CD4-positive, alpha-beta T cell (primary cell): ENCODE measurements around the gene PITPNC1. TPM values are rescaled to one million over a fixed set of nuclear protein-coding genes. Genes with fewer than 3 reads are reported as not detected.

Source experiments
- ATAC-seq: fragments of 200-7000 bp; cut with Tn5 transposase; one replicate; pipeline ENCODE4 v1.10.0; 2022; ENCODE audit warnings: mild to moderate bottlenecking; ENCODE audit not compliant: poor library complexity
- CTCF ChIA-PET: fragments of 350-600 bp; sonication (Branson Sonifier 250); formaldehyde crosslinking; loops from one replicate; lab custom pipeline; 2021; ENCODE audit warnings: antibody characterized with exemption, inconsistent platforms; lab: Charles Lee
- POLR2A ChIA-PET: fragments of 350-600 bp; sonication (Branson Sonifier 250); formaldehyde crosslinking; loops from one replicate; lab custom pipeline; 2021; ENCODE audit warnings: antibody characterized with exemption, inconsistent platforms; lab: Charles Lee
- DNase-seq, 14 experiments: peaks; one replicate each; pipeline ENCODE4 v3.0.0-alpha.2; 2013 to 2020; ENCODE audit warnings: mixed read lengths in 2 of 14
- H3K27ac ChIP-seq, 2 donors: one replicate each; pipeline versions ENCODE4 v1.5.1 to v1.7.0; 2013; ENCODE audit warnings: low read length in 2 of 2, low read depth in 1 of 2, mild to moderate bottlenecking in 1 of 2
- H3K27me3 ChIP-seq, 2 experiments: 1 replicate in 1 of 2; 2 replicates in 1 of 2; pipeline versions ENCODE4 v1.6.1 to v1.7.0; 2013; ENCODE audit warnings: low read length in 2 of 2, control low read depth in 1 of 2, mild to moderate bottlenecking in 1 of 2, moderate library complexity in 1 of 2; ENCODE audit not compliant: insufficient read depth in 2 of 2, control insufficient read depth in 1 of 2
- H3K36me3 ChIP-seq: one replicate; pipeline ENCODE4 v1.6.1; 2013; ENCODE audit warnings: low read length, control low read depth; ENCODE audit not compliant: insufficient read depth
- H3K4me1 ChIP-seq: one replicate; pipeline ENCODE4 v1.6.1; 2013; ENCODE audit warnings: low read length, control low read depth; ENCODE audit not compliant: insufficient read depth
- H3K4me3 ChIP-seq: one replicate; pipeline ENCODE4 v1.5.1; 2013; ENCODE audit warnings: mild to moderate bottlenecking, low read length, moderate library complexity
- H3K9me3 ChIP-seq, 2 experiments: 1 replicate in 1 of 2; 2 replicates in 1 of 2; pipeline versions ENCODE4 v1.6.1 to v1.7.0; 2013; ENCODE audit warnings: low read length in 2 of 2, mild to moderate bottlenecking in 2 of 2, control low read depth in 1 of 2, moderate library complexity in 1 of 2; ENCODE audit not compliant: control insufficient read depth in 1 of 2, insufficient read depth in 1 of 2
- H3K27ac Mint-ChIP-seq: one replicate; pipeline ENCODE4 v1.8.0; 2020; ENCODE audit warnings: mixed read lengths
- H3K27me3 Mint-ChIP-seq: one replicate; pipeline ENCODE4 v1.8.0; 2021; ENCODE audit warnings: mixed read lengths
- H3K36me3 Mint-ChIP-seq: one replicate; pipeline ENCODE4 v1.8.0; 2021; ENCODE audit warnings: low read depth, mixed read lengths
- H3K4me1 Mint-ChIP-seq: one replicate; pipeline ENCODE4 v1.8.0; 2021; ENCODE audit warnings: low read depth, mixed read lengths
- H3K4me3 Mint-ChIP-seq: one replicate; pipeline ENCODE4 v1.8.0; 2020; ENCODE audit warnings: mild to moderate bottlenecking, mixed read lengths
- H3K9me3 Mint-ChIP-seq: one replicate; pipeline ENCODE4 v1.8.0; 2020; ENCODE audit warnings: mixed read lengths
- intact Hi-C, 2 experiments: fragments of 100-400 bp; cut with DNase I in 1 of 2; cut with micrococcal nuclease in 1 of 2; formaldehyde crosslinking; loops; one replicate each; pipeline versions ENCODE4 v1.15.1 to v1.9.0; 2023 to 2025; cut with DNase I, micrococcal nuclease
- total RNA-seq, 174 experiments: library from RNA in 2 of 174; stranded (reverse) in 2 of 174; gene quantifications; one replicate each; pipeline ENCODE4 v1.2.3 and lab custom pipeline; 2021 to 2026
- TF ChIP-seq, protein P1 (sequence below): fragments of 200-600 bp; IDR thresholded peaks from one replicate; pipeline ENCODE4 v1.8.0; 2022; ENCODE audit warnings: antibody characterized with exemption, mild to moderate bottlenecking

The PITPNC1 gene
- total RNA-seq, 2 experiments from 2014 or later: 80.2 to 83.4 TPM

DNA sequence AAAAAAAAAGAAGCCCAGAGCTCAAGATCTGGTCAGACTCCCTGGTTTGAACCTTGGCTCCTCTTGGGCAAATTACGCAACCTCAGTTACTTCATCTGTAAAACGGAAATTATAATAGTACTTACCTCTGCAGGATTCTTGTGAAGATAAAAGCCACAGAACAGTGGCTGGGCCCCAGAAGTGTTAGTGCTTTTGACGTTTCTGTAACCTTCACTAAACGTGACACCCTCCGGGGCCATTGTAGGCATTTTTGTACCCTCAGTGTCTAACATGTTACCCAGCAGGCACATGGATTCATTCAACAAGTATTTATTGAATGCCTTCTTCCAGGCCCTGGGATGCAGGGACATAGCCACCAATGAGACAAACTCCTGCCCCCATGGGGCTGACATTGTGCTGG is 58.0 kb downstream of the PITPNC1 start:
- CTCF ChIA-PET: interaction anchor here (0.9 to 1.5 kb wide), 5 partner anchors 40 to 60 kb away, joined by 3 to 9 read pairs (median 6); no protein-coding TSS in a partner anchor
- peaks cover 95% of the 10 kb centered on the region for H3K4me1 Mint-ChIP-seq
- H3K27ac Mint-ChIP-seq: peak overlapping the region; percentile 91
- peak overlapping the region; percentile 72 to 79 for H3K27ac ChIP-seq
- H3K36me3 ChIP-seq: no peaks in the 10 kb centered on the region
- H3K9me3 Mint-ChIP-seq: no peaks in the 10 kb centered on the region
- POLR2A ChIA-PET: interaction anchor here (0.7 to 5.6 kb wide), 9 partner anchors 7 to 57 kb away, joined by 3 to 66 read pairs (median 19); partner anchors contain the start of gene PITPNC1
- H3K36me3 Mint-ChIP-seq: peaks cover 20% of the 10 kb centered on the region
- H3K27me3 ChIP-seq: no peaks in the 10 kb centered on the region
- TF ChIP-seq, protein P1, sequence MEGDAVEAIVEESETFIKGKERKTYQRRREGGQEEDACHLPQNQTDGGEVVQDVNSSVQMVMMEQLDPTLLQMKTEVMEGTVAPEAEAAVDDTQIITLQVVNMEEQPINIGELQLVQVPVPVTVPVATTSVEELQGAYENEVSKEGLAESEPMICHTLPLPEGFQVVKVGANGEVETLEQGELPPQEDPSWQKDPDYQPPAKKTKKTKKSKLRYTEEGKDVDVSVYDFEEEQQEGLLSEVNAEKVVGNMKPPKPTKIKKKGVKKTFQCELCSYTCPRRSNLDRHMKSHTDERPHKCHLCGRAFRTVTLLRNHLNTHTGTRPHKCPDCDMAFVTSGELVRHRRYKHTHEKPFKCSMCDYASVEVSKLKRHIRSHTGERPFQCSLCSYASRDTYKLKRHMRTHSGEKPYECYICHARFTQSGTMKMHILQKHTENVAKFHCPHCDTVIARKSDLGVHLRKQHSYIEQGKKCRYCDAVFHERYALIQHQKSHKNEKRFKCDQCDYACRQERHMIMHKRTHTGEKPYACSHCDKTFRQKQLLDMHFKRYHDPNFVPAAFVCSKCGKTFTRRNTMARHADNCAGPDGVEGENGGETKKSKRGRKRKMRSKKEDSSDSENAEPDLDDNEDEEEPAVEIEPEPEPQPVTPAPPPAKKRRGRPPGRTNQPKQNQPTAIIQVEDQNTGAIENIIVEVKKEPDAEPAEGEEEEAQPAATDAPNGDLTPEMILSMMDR: no peak
- DNase-seq (peak in 13 of 14 experiments; percentile 35 to 90 (median 49)), ATAC-seq (peak; percentile 45)
- no peaks in the 10 kb centered on the region for H3K27me3 Mint-ChIP-seq
- H3K9me3 ChIP-seq: no peaks in the 10 kb centered on the region
- peaks cover 87% of the 10 kb centered on the region for H3K4me1 ChIP-seq
- no peak overlapping the region for H3K4me3 ChIP-seq
- peak overlapping the region; percentile 71 for H3K4me3 Mint-ChIP-seq
- intact Hi-C loops: loop anchor here (2.0 to 5.0 kb wide), 4 partner anchors 18 to 58 kb away; partner anchors contain the start of gene PITPNC1 (in 1 of the 2)

DNA sequence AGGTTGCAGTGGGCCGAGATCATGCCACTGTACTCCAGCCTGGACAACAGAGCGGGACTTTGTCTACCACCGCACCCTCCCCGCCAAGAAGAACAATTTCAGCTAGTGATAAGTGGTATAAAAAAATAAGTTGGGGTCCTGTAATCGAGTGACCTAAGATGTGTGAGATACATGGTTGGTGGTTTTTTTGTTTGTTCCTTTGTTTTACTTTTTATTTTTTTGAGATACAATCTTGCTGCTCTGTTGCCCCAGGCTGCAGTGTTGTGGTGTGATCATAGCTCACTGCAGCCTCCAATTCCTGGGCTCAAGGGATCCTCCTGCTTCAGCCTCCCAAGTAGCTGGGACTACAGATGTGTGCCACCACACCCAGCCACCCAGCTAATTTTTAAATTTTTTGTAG is 58.7 kb downstream of the PITPNC1 start:
- Histone ChIP-seq H3K36me3 (no peaks in the 10 kb centered on the region), H3K4me1 (peaks cover 89% of the 10 kb centered on the region), H3K27ac (peak overlapping the region; percentile 72 to 79), H3K9me3 (no peaks in the 10 kb centered on the region), H3K4me3 (no peak overlapping the region), H3K27me3 (no peaks in the 10 kb centered on the region)
- ChIA-PET POLR2A (interaction anchor here (0.8 to 5.6 kb wide), 5 partner anchors 13 to 57 kb away, joined by 3 to 66 read pairs (median 7); partner anchors contain the start of gene PITPNC1), CTCF (interaction anchor here (1.4 to 1.5 kb wide), 3 partner anchors 39 to 57 kb away, joined by 3 to 9 read pairs (median 6); no protein-coding TSS in a partner anchor)
- peak in 2 of 14 experiments; percentile 33 to 39 for DNase-seq
- intact Hi-C loops: loop anchor here (2.0 to 5.0 kb wide), 4 partner anchors 17 to 59 kb away; partner anchors contain the start of gene PITPNC1 (in 1 of the 2)
- Mint-ChIP-seq H3K36me3 (peaks cover 20% of the 10 kb centered on the region), H3K27ac (peak overlapping the region; percentile 91), H3K27me3 (no peaks in the 10 kb centered on the region), H3K9me3 (no peaks in the 10 kb centered on the region), H3K4me1 (peaks cover 94% of the 10 kb centered on the region), H3K4me3 (peak overlapping the region; percentile 71)
- ATAC-seq: no peak
- TF ChIP-seq, protein P1: no peak

DNA sequence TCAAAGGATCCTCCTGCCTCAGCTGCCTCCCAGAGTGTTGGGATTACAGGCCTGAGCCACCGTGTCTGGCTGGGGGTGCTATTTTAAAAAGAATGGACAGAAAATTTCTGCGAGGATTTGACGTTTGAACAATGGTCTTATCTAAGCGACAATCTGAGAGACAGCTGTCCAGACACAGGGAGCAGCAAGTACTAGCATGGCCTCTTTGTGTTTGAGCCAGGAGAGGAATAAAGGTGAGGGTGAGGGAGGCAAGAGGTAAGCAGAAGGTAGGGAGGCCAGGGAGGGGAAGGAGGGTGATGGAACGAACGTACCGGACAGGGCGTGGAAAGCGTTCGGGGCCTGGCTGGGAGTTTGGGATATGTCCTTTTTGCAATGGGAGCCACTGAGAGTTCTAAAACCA is 59.2 kb downstream of the PITPNC1 start:
- Histone ChIP-seq H3K36me3 (no peaks in the 10 kb centered on the region), H3K9me3 (no peaks in the 10 kb centered on the region), H3K4me1 (peaks cover 91% of the 10 kb centered on the region), H3K27ac (peak overlapping the region; percentile 72 to 79), H3K27me3 (no peaks in the 10 kb centered on the region), H3K4me3 (no peak overlapping the region)
- intact Hi-C loops: loop anchor here in 1 of 2 experiments (5.0 kb wide), 2 partner anchors 34 to 54 kb away; no protein-coding TSS in a partner anchor
- TF ChIP-seq, protein P1: no peak
- H3K4me3 Mint-ChIP-seq: peak overlapping the region; percentile 58
- H3K36me3 Mint-ChIP-seq: peaks cover 19% of the 10 kb centered on the region
- no peaks in the 10 kb centered on the region for H3K9me3 Mint-ChIP-seq
- no peak for ATAC-seq
- CTCF ChIA-PET: interaction anchor here (1.4 to 1.5 kb wide), 3 partner anchors 39 to 58 kb away, joined by 3 to 9 read pairs (median 6); no protein-coding TSS in a partner anchor
- no peak for DNase-seq
- H3K27me3 Mint-ChIP-seq: no peaks in the 10 kb centered on the region
- POLR2A ChIA-PET: interaction anchor here (0.8 to 5.6 kb wide), 5 partner anchors 14 to 58 kb away, joined by 3 to 66 read pairs (median 7); partner anchors contain the start of gene PITPNC1
- H3K4me1 Mint-ChIP-seq: peaks cover 95% of the 10 kb centered on the region
- H3K27ac Mint-ChIP-seq: peak overlapping the region; percentile 91
